ENCODE results near the gene RCOR1.

RCOR1 gene

DNA sequence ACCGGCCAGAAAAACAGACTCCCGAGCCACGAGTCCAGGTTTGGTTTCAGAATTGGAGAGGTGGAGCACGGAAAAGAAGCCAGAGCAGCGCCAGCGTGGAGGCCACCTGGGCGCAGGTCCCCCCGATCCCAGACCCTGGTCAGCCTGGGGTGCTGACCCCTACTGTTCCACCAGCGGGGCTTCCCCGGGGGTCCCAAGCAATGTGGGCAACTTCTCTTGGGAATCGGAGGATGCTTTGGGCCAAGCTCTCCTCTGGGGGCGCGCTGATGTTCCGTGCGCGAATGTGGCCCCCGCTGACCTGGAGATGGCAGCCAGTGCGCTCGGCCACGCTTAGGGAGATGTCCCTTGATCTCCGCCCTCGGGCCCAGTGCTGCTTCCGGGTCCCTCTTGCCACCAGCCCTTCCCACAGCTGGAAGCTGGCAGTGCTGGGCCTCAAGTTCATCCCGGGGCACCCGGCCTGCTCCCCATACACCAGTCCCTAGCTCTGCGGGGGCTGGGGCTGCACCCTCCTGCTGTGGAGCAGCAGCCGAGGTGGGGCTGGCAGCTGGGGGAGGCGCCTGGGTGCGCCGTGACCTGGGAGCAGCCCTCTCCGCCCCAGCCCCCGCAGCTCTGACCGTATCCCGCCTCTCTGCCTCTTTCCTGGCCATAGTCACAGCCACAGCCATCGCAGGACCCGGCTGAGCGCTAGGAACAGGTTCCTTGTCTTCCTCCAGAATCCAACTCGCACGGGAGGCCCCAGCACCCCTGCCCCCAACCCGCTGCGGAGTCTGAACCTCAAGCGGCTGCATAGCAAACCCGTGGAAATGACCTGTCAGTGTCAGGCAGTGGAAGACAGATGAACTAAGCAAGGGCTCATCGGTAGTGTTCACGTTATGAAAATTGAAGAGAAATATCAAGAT lies 91.2 kb downstream of the RCOR1 start:
- TF ChIP-seq, protein P1, sequence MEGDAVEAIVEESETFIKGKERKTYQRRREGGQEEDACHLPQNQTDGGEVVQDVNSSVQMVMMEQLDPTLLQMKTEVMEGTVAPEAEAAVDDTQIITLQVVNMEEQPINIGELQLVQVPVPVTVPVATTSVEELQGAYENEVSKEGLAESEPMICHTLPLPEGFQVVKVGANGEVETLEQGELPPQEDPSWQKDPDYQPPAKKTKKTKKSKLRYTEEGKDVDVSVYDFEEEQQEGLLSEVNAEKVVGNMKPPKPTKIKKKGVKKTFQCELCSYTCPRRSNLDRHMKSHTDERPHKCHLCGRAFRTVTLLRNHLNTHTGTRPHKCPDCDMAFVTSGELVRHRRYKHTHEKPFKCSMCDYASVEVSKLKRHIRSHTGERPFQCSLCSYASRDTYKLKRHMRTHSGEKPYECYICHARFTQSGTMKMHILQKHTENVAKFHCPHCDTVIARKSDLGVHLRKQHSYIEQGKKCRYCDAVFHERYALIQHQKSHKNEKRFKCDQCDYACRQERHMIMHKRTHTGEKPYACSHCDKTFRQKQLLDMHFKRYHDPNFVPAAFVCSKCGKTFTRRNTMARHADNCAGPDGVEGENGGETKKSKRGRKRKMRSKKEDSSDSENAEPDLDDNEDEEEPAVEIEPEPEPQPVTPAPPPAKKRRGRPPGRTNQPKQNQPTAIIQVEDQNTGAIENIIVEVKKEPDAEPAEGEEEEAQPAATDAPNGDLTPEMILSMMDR (conservative IDR thresholded peaks at IDR 0.05; ENCODE audit: low read depth): no peak
- ChIA-PET POLR2A (ENCODE audit: low non-redundant PET) (no interaction called here), CTCF (no interaction called here)
- no peak overlapping the region for H3K27ac ChIP-seq
- DNase-seq (ENCODE audit: low spot score): no peak

DNA sequence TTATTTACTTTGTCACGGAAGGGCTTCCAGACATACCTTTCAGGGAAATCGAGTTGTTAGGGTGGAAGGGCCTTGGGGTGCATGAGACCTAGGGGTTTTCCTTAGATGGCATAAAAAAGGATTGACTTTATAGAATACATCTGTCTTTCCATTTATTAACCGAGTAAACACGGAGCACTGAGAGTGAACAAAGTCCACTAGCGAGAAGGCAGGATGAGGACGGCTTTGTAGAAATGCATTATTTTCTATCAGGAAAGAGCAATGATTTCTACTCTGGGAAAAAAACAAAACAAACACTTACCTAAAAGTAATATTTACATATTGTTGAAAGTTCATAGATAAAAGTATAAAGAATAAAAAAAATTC lies 91.8 kb downstream of the RCOR1 start:
- H3K27ac ChIP-seq: no peak overlapping the region
- TF ChIP-seq, protein P1 (conservative IDR thresholded peaks at IDR 0.05; ENCODE audit: low read depth): no peak
- no peak for DNase-seq (ENCODE audit: low spot score)
- CTCF ChIA-PET: no interaction called here
- POLR2A ChIA-PET (ENCODE audit: low non-redundant PET): no interaction called here

DNA sequence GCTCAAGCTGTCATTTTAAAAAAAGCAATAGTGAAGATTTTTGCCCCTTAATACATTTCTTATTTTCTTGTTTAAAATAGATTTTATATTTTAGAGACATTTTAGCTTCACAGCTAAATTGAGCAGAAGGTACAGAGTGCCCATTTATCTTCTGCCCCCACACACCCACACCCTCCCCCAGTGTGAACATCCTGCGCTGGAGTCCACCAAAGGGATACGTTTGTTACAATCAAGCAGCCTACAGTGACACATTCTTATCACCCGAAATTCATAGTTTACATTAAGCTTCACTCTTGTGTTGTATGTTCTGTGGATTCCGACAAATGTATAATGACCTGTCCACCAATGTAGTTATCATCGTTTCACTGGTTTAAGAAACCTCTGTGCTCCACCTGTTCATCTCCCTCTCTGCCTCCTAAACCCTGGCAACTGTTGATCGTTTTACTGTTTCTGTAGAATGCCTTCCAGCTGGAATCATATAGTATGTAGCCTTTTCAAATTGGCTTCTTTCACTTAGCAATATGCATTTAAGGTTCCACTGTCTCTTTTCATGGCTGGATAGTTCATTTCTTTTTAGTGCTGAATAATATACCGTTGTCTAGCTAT lies 93.8 kb downstream of the RCOR1 start:
- ChIA-PET POLR2A (ENCODE audit: low non-redundant PET) (no interaction called here), CTCF (no interaction called here)
- H3K27ac ChIP-seq: no peak overlapping the region
- DNase-seq (ENCODE audit: low spot score): no peak
- TF ChIP-seq, protein P1 (conservative IDR thresholded peaks at IDR 0.05; ENCODE audit: low read depth): no peak

DNA sequence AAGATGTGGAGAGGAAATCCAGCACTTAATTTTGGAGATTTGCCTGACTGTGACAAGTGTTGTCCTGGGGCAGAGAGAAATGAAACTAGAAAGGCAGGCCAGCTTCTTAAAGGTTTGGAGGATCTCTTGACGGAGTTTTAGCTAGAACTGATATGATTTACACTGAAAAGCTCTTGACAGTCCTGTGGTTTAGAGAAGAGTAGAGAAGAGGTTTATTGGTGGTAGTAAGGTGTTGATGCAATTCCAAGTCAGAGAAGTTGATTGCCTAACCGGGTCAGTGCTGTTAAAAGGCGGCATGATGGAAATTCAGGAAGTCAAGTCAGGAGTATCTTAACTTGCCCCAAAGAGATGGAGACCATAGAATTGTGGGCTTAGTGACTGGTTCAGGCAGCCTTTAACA lies 95.8 kb downstream of the RCOR1 start:
- DNase-seq (ENCODE audit: low spot score): no peak
- TF ChIP-seq, protein P1 (conservative IDR thresholded peaks at IDR 0.05; ENCODE audit: low read depth): no peak
- CTCF ChIA-PET: no interaction called here
- POLR2A ChIA-PET (ENCODE audit: low non-redundant PET): no interaction called here
- H3K27ac ChIP-seq: no peak overlapping the region

DNA sequence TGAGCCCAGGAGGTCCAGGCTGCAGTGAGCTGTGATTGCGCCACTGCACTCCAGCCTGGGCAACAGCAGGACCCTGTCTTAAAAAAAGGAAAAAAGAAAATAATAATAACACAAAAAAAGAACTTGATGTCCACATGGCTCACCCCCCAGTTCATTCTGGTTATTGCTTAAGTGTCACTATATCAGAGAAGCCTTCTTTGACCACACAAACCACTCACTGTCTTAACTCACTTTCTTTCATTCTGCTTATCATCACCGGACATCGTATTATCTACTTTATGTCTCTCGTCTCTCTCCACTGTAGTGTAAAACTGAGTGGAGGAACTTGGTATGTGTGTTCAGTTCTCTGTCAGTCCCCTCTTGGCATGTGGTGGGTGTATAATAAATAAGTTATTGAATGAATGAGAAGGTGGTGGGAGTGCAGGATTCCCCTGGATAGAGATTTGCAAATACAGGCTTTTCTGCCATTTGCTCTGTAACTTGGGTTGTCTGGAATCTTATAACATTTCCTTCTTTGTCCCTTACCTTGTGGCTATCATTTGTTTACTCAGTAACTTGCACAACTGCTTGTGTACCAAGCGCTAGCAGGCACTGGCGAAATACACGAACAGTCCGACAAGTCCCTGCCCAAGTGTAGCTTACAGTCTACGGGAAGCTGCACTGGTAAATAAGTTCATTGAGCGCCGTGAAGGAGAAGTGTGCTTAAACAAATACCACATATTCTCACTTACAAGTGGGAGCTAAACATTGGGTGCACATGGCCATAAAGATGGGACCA lies 98.2 kb downstream of the RCOR1 start:
- TF ChIP-seq, protein P1 (conservative IDR thresholded peaks at IDR 0.05; ENCODE audit: low read depth): no peak
- H3K27ac ChIP-seq: no peak overlapping the region
- CTCF ChIA-PET: no interaction called here
- no peak for DNase-seq (ENCODE audit: low spot score)
- POLR2A ChIA-PET (ENCODE audit: low non-redundant PET): no interaction called here

DNA sequence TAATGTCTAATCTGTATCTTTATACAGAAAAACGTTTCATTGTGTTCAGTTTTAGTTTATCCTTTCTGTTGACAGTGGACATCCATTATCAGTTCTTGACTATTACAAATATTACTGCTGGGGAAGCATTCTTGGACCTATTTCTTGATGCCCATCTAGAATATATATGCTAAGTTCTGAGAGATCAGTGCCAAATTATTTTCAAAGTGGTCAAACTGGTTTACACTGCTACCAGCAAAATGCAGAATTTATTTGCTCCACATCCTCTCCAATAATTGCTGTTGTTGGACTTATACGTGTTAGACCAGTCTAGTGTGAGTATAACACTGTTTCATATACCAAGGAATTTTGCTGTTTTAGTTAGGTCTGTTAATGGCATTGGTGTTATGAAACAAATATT lies 99.3 kb downstream of the RCOR1 start:
- no peak for DNase-seq (ENCODE audit: low spot score)
- ChIA-PET CTCF (no interaction called here), POLR2A (ENCODE audit: low non-redundant PET) (no interaction called here)
- TF ChIP-seq, protein P1 (conservative IDR thresholded peaks at IDR 0.05; ENCODE audit: low read depth): no peak
- H3K27ac ChIP-seq: no peak overlapping the region
